ENCODE measurements around the gene GEMIN2. TPM values are rescaled to one million over a fixed set of nuclear protein-coding genes. Genes with fewer than 3 reads are reported as not detected.
"Not testable (repeated sequence)": the region's sequence is repeated elsewhere in the genome, so short reads cannot be mapped to it uniquely, and the experiment has no call there.

The GEMIN2 gene
- total RNA-seq, 1 experiment from 2014 or later: 15.1 TPM

DNA sequence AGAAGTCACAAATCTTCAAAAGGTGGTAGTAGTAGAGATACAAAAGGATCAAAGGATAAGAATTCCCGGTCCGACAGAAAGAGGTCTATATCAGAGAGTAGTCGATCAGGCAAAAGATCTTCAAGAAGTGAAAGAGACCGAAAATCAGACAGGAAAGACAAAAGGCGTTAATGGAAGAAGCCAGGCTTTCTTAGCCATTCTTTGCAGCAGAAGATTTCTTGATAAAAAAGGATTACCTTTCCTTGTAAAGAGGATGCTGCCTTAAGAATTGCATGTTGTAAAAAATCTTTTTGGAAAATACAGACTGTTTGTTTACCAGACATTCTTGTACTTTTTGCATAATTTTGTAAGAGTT is 67.5 kb downstream of the GEMIN2 start:
- intact Hi-C loops (cut with micrococcal nuclease; ENCODE audit: unreplicated experiment) (loop anchor here (10.0 kb wide), 1 partner anchor 83 kb away; no protein-coding TSS in a partner anchor), in situ Hi-C loops (cut with HindIII; ENCODE audit: low pct_unique_long_range_greater_than_20kb, low sequenced_read_pairs) (no loop called here)
- Histone ChIP-seq H3K36me3 (ENCODE audit: control insufficient read depth, insufficient read depth, low read length) (peaks cover 59% of the 10 kb centered on the region), H3K4me1 (ENCODE audit: control insufficient read depth, insufficient read depth, low read length) (peaks cover 8% of the 10 kb centered on the region), H3K9me3 (ENCODE audit: control insufficient read depth, insufficient read depth, low read depth, low read length) (no peaks in the 10 kb centered on the region), H3K27me3 (ENCODE audit: control insufficient read depth, insufficient read depth, low read length) (no peaks in the 10 kb centered on the region), H3K4me3 (ENCODE audit: low read depth in 2 of 2, low read length in 2 of 2) (no peak overlapping the region), H3K27ac (ENCODE audit: low read length) (no peak overlapping the region)
- DNase-seq (ENCODE audit: low read depth, low spot score): no peak
- TF ChIP-seq, protein P1, sequence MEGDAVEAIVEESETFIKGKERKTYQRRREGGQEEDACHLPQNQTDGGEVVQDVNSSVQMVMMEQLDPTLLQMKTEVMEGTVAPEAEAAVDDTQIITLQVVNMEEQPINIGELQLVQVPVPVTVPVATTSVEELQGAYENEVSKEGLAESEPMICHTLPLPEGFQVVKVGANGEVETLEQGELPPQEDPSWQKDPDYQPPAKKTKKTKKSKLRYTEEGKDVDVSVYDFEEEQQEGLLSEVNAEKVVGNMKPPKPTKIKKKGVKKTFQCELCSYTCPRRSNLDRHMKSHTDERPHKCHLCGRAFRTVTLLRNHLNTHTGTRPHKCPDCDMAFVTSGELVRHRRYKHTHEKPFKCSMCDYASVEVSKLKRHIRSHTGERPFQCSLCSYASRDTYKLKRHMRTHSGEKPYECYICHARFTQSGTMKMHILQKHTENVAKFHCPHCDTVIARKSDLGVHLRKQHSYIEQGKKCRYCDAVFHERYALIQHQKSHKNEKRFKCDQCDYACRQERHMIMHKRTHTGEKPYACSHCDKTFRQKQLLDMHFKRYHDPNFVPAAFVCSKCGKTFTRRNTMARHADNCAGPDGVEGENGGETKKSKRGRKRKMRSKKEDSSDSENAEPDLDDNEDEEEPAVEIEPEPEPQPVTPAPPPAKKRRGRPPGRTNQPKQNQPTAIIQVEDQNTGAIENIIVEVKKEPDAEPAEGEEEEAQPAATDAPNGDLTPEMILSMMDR (IDR thresholded peaks at IDR 0.05): no peak
- TF ChIP-seq, protein P2, sequence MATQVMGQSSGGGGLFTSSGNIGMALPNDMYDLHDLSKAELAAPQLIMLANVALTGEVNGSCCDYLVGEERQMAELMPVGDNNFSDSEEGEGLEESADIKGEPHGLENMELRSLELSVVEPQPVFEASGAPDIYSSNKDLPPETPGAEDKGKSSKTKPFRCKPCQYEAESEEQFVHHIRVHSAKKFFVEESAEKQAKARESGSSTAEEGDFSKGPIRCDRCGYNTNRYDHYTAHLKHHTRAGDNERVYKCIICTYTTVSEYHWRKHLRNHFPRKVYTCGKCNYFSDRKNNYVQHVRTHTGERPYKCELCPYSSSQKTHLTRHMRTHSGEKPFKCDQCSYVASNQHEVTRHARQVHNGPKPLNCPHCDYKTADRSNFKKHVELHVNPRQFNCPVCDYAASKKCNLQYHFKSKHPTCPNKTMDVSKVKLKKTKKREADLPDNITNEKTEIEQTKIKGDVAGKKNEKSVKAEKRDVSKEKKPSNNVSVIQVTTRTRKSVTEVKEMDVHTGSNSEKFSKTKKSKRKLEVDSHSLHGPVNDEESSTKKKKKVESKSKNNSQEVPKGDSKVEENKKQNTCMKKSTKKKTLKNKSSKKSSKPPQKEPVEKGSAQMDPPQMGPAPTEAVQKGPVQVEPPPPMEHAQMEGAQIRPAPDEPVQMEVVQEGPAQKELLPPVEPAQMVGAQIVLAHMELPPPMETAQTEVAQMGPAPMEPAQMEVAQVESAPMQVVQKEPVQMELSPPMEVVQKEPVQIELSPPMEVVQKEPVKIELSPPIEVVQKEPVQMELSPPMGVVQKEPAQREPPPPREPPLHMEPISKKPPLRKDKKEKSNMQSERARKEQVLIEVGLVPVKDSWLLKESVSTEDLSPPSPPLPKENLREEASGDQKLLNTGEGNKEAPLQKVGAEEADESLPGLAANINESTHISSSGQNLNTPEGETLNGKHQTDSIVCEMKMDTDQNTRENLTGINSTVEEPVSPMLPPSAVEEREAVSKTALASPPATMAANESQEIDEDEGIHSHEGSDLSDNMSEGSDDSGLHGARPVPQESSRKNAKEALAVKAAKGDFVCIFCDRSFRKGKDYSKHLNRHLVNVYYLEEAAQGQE (IDR thresholded peaks at IDR 0.05; ENCODE audit: insufficient read depth in 1 of 2, low read depth in 2 of 2, low read length in 1 of 2): no peak
- TF ChIP-seq POLR2AphosphoS5 (IDR thresholded peaks at IDR 0.05; ENCODE audit: low read depth, low read length): no peak
- TF ChIP-seq SIN3A (IDR thresholded peaks at IDR 0.05; ENCODE audit: borderline replicate concordance, insufficient read depth, low read depth, low read length): no peak
- no peak for TF ChIP-seq TCF7L2 (IDR thresholded peaks at IDR 0.05; ENCODE audit: low read depth, low read length)
- ATAC-seq: no peak
- POLR2A ChIA-PET: no interaction called here
- no TSS peak for BruUV-seq (replicated peaks)
- CTCF ChIA-PET: no interaction called here

DNA sequence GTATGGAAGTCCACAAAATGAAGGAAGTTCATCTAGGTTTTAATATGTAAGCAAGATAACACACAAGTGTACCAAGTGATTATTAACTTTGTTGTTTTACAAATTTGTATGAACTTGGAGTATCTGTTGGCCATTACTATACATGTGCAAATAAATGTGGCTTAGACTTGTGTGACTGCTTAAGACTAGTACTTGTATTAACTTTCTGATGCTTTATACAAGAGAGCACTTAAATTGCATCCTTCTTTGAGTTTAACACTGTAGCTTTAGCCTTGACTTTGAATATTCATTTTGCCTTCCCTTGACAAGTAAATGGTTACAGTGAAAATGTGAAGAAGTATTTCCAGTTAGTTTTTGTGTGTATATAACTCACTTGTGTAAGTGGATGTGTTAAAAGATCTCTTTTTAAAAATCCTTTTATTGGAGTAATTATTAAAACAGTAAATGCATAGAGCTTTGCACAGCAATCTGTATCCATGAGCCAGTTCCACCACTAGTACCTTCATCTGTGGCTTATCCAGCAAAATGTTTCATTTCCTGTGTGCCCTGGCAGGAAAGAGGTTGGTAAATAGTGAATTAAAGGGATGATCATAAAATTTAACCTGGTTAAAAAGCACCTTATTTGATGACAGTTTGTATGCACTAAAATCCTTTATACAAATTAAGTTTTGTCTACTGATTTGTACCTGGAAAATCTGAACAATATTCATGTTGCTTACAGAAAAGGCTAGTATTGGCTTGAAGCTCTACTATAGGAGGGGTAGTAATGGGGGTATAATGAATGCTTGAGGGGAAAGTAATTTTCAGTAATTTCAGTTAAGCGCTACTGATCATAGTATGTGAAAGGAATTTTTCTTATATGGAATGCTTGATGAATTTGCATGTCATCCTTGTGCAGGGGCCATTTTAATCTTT is 68.9 kb downstream of the GEMIN2 start:
- Histone ChIP-seq H3K36me3 (ENCODE audit: control insufficient read depth, insufficient read depth, low read length) (peaks cover 47% of the 10 kb centered on the region), H3K4me3 (ENCODE audit: low read depth in 2 of 2, low read length in 2 of 2) (no peak overlapping the region), H3K27ac (ENCODE audit: low read length) (no peak overlapping the region), H3K9me3 (ENCODE audit: control insufficient read depth, insufficient read depth, low read depth, low read length) (no peaks in the 10 kb centered on the region), H3K27me3 (ENCODE audit: control insufficient read depth, insufficient read depth, low read length) (no peaks in the 10 kb centered on the region), H3K4me1 (ENCODE audit: control insufficient read depth, insufficient read depth, low read length) (peaks cover 5% of the 10 kb centered on the region)
- BruUV-seq (replicated peaks): no TSS peak
- ChIA-PET CTCF (no interaction called here), POLR2A (interaction anchor here (0.6 kb wide), 1 partner anchor 13 kb away, joined by 5 read pairs; the partner anchor contains the start of gene TRAPPC6B)
- ATAC-seq: no peak
- in situ Hi-C loops (cut with HindIII; ENCODE audit: low pct_unique_long_range_greater_than_20kb, low sequenced_read_pairs) (no loop called here), intact Hi-C loops (cut with micrococcal nuclease; ENCODE audit: unreplicated experiment) (loop anchor here (10.0 kb wide), 1 partner anchor 82 kb away; no protein-coding TSS in a partner anchor)
- TF ChIP-seq, protein P1 (IDR thresholded peaks at IDR 0.05): no peak
- no peak for TF ChIP-seq TCF7L2 (IDR thresholded peaks at IDR 0.05; ENCODE audit: low read depth, low read length)
- TF ChIP-seq, protein P2 (IDR thresholded peaks at IDR 0.05; ENCODE audit: insufficient read depth in 1 of 2, low read depth in 2 of 2, low read length in 1 of 2): no peak
- TF ChIP-seq POLR2AphosphoS5 (IDR thresholded peaks at IDR 0.05; ENCODE audit: low read depth, low read length): no peak; the same call in 1 of the 2 replicates
- TF ChIP-seq SIN3A (IDR thresholded peaks at IDR 0.05; ENCODE audit: borderline replicate concordance, insufficient read depth, low read depth, low read length): no peak
- no peak for DNase-seq (ENCODE audit: low read depth, low spot score)

GRCh38 chr14:39183685-39184003 is 69.5 kb downstream of the GEMIN2 start:
- BruUV-seq (replicated peaks); CTCF ChIA-PET; H3K4me3 ChIP-seq (ENCODE audit: low read depth in 2 of 2, low read length in 2 of 2); POLR2A ChIA-PET; H3K27me3 ChIP-seq (ENCODE audit: control insufficient read depth, insufficient read depth, low read length); H3K9me3 ChIP-seq (ENCODE audit: control insufficient read depth, insufficient read depth, low read depth, low read length); ATAC-seq; H3K4me1 ChIP-seq (ENCODE audit: control insufficient read depth, insufficient read depth, low read length); H3K27ac ChIP-seq (ENCODE audit: low read length); DNase-seq (ENCODE audit: low read depth, low spot score); in situ Hi-C loops (cut with HindIII; ENCODE audit: low pct_unique_long_range_greater_than_20kb, low sequenced_read_pairs): not testable (repeated sequence)
- H3K36me3 ChIP-seq (ENCODE audit: control insufficient read depth, insufficient read depth, low read length): peaks cover 40% of the 10 kb centered on the region
- intact Hi-C loops (cut with micrococcal nuclease; ENCODE audit: unreplicated experiment): loop anchor here (10.0 kb wide), 1 partner anchor 81 kb away; no protein-coding TSS in a partner anchor
